ENCODE data around the gene OVCH1.

GRCh38 chr12:29451888-29452287 is 45.6 kb downstream of the OVCH1 start:
- TF ChIP-seq ATF3 (CRISPR knock-in tag; conservative IDR thresholded peaks at IDR 0.05), result no peak
- TF ChIP-seq MAX (CRISPR knock-in tag; IDR thresholded peaks at IDR 0.05), result no peak
- TF ChIP-seq PREB (CRISPR knock-in tag; IDR thresholded peaks at IDR 0.05; ENCODE audit: borderline replicate concordance), result no peak
- TF ChIP-seq ZNF263 (CRISPR knock-in tag; IDR thresholded peaks at IDR 0.05; ENCODE audit: low read depth), result no peak
- TF ChIP-seq SOX15 (CRISPR knock-in tag; IDR thresholded peaks at IDR 0.05), result no peak
- no peak for TF ChIP-seq CTCF (IDR thresholded peaks at IDR 0.05)
